EH (cell line): ENCODE measurements around the gene ADAMTS17.
"Not testable (repeated sequence)": the region's sequence is repeated elsewhere in the genome, so short reads cannot be mapped to it uniquely, and the experiment has no call there.

Experiments
- DNase-seq: peaks from one replicate; pipeline ENCODE4 v3.0.0-alpha.2; 2015; ENCODE audit warnings: low read depth

The ADAMTS17 gene

DNA sequence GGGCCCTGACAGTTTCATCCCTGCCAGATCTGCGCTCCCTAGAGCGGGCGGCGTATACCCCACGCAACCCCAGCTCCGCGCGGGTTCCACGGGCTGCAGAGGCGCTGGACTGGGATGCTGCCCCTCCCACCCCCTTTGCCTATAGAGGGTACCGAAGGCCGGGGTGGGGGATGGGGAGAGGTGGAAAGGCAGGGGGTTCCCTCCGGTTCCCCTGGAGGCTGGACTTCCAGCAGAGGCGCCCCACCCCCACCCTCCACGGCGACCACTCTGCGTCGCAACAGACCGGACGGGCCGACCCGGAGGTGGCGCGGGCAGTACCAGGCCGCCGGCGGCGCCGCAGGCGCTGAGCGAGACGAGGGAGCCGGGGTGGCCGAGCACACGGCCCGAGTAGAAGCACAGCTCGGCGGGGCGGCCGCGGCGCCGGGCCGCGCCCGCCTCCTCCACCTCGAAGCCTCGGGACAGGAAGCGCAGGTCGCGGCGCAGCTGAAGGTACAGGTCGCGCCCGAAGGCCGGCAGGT, 995 bp downstream of the ADAMTS17 start:
- DNase-seq = no peak

DNA sequence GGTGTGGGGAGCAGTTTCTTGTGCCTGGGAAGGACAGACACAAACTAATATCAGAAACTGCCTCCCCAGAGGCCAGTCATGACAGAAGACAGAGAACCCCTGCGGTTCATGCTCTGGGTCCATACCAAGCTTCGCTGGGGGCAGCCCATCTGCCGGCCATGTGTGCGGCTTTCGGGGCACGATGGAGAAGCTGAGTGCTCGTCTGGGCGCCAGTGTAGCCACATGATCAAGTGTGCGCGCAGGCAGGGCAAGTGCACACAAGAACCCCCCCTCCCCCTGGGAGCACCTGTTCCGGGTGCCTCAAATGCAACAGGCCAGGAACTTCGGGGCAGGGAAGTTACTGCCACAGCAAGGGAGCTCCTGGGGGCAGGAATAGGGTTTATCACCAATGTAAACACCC, 1.8 kb downstream of the ADAMTS17 start:
- DNase-seq = no peak

DNA sequence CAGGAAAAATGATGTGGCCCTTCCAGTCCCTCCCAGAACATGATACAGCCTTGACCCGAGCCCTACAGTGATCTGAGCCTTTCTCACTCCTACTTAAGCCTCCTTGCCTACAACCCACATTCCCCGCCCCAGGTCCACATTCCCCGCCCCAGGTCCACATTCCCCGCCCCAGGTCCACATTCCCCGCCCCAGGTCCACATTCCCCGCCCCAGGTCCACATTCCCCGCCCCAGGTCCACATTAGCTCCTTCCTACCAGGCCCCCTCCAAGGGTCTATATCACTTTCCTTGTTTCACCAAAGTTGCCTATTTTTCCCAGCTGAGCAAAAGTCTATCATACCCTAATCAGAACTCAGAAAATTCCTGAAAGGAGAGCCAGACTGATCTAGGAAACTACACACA, 2.3 kb downstream of the ADAMTS17 start:
- not testable (repeated sequence) for DNase-seq

DNA sequence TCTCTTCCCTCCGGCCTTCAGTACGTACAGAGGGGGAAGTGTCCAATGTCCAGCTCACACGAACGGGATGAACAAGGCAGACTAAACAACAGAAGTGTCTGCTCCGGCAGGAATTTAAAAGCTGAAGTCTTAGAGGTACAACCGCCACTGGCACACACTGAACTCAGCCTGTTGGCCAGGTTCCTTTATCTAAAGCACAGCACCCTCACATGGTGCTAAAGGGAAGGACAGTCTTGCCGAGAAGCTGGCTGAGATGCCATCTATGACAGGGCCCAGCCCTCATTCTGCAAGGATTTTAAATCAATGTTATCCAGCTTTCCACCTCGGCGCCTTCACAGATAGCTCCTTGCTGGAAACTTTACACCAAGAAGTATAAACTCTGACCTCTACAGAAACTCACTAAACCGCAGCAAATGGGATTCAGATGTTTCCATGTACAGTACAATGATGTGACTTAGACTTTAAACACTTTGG, 2.8 kb downstream of the ADAMTS17 start:
- peak; percentile 11 for DNase-seq

DNA sequence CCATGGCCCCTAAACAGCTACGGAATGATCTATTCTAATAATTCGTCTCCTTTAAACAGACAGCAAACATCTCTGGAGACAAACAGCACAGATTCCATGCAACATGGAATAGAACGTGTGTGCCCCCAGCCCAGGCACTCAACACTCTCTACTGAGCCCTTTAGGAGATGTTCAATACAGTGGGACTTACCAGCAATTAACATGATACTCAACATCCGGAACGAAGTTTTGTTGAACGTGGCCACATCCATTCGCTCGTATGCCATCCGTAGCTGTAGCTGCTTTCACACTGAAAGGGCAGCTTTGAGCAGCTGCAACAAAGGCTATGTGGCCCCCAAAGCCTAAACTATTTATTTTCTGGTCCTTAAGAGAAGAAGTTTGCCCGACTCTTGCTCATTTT, 3.5 kb downstream of the ADAMTS17 start:
- no peak for DNase-seq

DNA sequence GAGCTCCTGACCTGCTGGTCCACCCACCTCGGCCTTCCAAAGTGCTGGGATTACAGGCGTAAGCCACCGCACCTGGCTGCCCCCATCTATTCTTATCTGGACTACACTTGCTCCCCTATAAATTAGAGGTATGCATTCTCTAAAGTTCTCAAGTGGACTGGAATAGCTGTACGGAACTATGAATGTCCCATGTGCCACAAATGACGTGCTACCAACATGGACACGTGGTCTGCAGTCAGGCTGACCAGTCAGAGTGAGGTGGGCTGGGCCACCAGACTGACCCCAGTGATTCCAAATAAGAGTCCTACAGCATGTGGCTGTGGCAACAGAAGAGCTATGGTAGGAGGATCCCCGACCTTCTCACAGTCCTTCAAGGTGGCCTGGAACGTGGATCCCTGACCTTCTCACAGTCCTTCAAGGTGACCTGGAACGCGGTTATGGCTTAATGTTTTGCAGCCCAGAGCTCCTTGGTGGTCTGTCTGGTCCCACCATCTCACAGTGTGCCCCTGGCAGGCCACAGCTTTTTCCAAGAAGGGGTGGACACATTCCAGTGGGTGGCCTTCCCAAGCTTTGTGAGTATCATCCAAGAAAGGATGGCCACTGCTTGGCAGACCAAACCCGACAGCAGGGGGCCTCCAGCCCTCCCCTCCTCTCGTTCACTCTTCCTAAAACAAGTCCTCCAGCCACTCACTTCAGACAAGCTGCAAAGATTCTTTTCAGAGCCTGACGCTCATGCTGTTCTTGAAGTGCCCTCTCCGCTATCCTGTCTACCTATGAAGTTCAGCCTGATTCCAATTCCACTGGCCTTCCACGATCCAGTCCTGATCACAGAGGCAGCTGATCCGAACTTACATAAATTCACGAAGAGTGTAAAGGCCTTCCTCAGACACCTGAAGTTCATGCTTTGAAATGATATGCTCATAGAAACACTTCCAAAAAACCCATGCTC, 4.4 kb downstream of the ADAMTS17 start:
- DNase-seq = no peak

DNA sequence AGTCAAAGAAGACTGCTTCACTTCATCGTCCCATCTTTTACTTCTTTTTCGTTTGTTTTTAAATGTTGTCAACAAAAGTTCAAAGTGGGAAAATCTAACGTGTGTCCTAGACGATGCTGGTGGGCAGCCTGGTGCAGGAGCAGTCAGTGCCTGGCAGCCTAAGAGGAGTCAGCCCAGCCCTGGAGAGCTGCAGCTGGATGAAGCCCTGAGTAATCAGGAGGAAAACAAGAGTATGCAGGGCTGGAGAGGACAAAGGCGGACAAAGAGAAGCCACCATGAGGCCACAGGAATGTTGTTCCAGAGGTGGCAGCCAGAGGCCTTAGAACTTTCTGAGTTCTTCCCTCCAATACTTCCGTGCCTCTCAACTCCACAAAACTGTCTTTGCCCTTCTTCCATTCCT, 5.7 kb downstream of the ADAMTS17 start:
- DNase-seq = no peak

DNA sequence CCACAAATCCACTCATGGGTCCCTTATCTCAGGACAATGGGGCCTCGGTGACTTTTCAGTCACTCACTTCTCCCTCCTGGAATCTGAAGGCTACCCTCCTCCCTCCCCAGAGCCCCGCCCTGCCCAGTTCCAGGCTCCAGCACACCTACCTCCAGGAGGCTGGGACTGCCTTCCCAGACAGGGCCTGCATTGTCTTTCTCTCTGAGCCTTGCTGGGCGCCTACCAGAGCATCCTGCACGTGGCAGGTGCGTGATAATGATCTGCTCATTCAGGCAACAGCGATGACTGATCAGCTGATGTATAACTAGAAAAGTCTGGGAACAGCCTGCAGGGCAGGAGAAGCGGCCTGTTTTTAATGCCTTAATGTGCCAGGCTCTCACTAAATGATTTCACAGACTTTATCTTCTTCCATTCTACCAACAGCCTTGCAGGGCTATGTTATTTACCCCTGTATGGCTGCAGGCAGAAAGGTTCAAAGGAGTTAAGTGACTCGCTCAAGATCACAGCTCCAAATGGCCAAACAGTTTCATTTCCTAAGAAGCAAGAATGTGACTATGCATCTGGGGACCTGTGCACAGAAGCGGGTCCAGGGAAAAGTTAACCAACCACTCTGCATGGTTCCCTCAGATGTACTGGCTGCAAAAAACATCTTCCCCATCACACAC, 6.3 kb downstream of the ADAMTS17 start:
- no peak for DNase-seq

DNA sequence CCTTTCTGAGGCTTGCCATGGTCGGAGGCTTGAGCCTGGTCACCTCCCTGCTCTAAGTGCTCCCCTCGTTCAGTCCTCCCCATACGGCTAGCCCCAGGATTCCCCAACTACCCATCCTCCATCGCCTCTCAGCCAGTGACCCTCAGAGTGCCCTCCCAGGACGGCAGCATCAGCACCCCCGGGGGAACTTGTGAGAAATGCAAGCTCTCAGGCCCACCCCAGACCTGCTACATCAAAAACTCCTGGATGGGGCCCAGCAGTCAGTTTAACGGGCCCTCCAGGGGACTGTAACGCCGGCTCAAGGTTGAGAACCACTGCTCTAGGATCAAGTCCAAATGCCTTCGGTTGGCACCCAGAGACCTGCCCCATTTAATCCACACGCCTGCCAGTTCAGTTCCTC, 6.9 kb downstream of the ADAMTS17 start:
- no peak for DNase-seq

DNA sequence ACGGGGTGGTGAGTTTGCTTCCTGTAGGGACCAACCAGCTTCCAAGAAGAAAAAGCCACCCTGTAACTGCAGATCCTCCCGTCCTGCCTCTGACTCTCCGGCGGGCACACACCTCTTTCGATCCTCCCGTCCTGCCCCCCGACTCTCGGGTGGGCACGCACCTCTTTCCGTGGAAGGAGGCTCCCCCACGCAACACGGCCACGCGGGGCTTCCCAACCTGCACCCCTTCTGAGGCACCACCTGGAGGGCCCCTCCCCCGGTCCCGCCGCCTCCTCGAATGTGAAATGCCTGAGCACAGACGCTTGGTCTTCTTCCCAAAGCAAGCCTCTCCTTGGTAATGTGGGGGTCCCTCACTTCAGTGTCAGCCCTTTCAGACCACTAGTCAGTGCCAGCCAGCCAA, 7.3 kb downstream of the ADAMTS17 start:
- DNase-seq = no peak

DNA sequence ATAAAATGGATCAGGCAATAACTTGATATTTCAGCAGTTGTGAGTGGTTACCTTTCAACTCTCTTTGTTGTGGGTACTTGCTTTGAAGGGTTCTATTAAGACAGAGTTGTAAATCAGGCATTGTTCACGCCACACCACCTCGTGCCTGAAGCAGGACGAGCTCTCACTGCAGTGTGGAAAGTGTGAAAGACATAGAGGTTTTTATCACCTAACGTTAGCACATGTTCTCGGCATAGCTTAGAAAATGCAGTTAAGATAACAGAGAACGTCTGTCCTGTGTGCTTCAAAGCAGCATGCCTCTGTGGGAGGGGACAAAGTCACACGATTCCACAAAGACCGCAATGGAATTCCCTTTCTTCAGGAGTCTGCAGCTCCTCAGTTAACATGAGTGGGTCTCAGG, 7.8 kb downstream of the ADAMTS17 start:
- DNase-seq = no peak

DNA sequence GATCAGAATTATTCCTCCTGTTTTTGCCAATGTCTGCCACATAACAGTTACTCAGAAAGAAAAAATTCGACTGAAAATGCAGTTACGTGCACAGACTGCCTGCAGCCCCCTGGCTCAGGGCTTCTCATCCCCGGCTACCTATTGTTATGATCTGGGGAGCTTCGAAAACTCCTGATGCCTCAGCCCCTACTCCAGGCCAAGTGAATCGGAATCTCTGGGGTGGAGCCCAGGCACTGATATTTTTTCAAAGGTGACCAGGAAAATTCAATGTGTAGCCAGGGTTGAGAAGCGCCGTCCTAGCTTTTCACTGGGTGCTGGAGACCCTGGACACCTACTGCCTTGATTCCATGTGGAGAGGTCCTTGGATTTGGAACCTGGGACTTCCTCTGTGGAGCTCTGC, 8.5 kb downstream of the ADAMTS17 start:
- no peak for DNase-seq

DNA sequence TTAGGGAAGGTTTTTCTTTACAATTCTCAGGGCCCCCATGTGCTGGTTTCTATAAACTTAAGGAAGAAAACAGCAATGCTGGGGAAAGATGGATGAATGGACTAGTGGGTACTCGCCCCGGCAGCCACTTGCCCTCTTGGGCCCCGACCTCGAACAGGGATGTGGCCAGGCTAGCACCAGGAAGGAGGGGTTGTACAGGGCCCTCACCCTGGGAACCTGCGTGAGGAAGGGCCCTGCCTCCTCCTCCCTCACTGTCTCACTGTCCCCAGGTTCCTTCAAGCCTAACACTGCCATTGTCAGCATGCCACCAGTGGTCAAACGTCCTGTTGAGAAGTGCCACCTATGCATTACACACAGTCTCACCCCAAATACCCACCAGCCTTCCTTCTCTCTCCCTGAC, 9.1 kb downstream of the ADAMTS17 start:
- DNase-seq = no peak

DNA sequence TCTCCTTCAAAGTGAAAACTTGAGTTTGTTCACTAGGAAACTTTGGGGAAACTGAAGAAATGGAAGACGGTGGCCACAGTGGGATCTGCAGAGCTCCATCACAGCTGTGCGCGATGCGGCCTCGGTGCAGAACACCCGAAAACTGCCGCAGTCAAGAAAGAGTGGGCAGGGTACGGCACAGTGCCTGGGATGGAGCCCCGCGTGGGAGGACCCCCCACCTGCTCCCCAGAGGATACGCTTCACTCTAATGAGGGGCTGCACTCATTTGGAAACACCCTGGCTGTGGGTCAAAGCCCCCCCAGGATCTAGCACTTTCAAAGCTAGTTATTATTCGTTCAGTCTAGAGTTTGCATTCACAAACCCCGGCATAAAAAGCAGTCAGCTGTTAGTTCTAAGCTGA, 9.5 kb downstream of the ADAMTS17 start:
- no peak for DNase-seq

DNA sequence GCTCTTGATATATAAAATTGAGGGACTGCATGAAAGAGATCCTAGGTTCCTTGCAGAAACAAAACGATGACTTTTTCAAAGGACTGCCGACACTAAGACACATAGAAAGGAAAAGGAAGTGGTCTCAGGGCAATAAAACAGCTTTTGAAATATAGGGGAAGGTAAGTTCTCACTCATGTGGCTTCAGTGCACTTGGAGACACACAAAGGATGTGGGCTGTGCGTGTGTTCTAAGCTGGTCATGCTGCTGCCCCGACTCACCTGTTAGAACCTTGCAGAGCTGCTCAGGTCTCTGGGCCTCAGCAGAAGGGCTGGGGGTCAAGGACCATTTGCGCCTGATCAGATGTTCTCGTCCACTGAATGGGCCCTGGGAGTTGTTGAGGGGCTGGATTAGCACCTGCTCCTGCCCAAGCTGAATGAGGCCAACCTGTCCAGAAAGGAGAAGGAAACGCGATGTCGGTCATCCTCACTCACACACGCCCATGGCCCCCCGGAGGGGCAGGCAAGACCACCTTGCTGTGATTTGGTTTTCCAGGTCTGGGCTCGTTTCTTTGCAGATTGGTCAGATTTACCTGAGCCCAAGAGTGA, 11.1 kb downstream of the ADAMTS17 start:
- no peak for DNase-seq

DNA sequence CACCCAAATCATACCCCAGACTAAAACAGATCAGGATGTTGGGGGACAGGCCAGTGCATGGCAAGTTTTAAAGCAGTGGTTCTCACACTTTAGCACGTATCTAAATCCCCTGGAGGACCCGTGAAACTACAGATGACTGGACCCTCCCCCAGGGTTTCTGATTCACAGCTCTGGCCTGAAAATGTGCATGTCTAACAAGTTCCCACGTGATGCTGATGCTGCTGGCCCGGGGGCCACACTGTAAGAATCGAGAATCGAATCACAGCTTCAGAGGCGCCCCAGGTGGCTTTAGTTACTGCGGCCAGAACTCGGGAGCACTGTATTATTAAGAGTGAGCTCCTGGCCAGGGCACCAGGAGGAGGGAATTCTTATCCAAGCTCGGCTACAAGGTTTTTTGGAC, 11.6 kb downstream of the ADAMTS17 start:
- no peak for DNase-seq

DNA sequence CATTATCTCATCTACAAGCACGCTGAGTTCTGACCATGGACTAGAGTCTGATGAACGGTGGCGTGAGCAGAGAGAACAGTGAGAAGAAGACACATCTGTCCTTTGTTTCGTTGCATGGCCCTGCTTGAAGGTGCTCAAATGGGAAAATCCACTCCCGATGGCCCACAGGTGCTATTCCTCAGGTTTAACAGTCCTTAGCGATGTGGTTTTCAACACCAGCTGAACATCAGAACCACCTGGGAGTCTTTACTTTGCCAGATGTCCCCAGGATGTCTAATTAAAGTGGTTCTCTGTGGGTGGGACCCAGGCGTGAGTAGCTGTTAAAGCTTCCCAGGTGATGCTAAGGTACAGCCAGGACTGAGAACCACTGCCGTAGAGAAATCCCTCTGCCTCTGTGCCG, 13.0 kb downstream of the ADAMTS17 start:
- no peak for DNase-seq

DNA sequence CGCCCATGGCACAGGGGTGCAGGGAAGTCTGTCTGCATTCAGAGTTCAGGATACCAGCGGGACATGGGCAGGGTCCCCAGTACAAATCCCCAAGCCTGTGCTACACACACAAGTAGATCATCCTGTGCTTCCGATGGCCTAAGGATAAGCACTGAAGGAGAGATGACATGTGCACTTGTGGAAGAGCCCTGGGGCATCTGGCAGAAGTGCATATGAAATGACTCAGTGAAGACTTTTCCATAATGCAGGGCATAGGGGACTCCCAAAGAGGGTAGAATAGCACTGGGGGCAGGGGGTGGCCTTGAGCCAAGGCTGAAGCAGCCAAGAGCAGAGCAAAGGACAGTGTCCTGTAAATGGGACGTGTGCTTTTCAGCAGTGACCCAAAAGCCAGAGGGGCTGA, 22.9 kb downstream of the ADAMTS17 start:
- no peak for DNase-seq

DNA sequence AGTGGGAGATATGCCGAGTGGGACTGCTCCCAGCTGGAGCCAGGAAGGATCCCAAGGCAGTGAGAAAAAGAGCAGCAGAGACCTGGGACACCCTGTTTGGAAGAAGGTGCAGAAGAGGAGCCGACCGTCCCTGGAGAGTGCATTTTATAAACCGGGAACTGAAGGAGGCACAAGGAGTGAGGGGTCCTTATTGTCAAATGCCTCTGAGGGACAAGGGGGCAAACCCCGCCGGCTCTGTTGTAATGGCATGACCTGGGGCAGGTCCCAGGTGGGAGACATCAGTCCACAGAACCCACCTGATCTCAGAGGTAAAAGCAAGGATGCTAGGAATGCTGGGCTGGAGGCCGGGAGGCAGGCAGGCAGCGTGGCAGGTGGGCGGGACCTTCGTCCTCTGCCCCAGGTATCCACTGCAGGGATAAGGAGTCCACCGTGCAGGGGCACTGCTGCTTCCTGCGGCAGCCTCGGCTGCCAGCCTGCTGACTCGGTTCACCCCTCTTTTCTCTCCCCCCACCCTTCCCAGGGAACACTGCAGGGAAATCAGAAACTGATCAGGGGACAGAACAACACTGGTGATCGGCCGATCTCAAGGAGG, 26.9 kb downstream of the ADAMTS17 start:
- no peak for DNase-seq

DNA sequence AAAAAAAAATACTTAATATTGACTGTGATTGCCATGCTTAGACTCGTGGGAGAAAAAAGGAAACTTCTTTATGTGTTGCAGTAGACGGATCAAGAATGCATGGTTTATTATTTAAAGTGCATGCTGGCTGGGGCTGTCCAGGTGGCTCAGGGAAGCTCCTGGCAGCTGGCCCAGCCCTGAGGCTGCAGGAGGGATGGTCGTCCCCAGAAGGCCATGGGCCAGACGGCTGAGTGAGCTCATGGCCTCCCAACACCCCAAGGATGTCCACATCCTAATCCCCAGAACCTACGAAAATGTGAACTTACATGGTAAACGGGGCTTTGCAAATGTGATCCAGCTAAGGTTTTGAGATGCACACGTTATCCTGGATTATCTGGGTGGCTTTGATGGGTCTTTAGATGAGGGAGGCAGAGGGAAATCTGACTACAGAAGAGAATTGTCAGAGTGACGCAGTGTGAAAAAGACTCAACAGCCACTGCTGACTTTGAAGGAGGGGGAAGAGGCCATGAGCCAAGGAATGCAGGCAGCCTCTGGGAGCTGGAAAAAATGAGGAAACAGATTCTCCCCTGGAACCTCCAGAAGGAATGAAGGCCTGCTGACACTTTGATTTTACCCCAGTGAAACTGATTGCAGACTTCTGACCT, 29.8 kb downstream of the ADAMTS17 start:
- no peak for DNase-seq

DNA sequence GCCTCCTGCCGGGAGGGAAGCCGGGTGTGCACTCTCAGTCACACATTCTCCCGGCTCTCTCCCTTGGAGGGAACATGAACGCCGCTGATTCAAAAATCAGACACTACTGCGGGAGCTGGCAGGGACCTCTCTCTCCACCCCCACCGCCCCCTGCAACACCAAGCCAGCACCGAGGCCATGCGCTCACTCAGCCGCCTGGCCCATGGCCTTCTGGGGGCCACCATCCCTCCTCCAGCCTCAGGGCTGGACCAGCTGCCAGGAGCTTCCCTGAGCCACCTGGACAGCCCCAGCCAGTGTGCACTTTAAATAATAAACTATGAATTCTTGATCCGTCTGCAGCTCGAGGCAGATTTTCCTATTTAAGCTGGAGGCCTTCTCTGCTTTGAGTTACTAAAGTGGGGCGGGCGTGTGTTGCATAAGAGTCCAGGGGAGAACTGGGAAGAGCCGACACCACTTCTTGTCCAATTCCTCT, 30.6 kb downstream of the ADAMTS17 start:
- no peak for DNase-seq
